HG02678 (cell line): ENCODE results near the gene ZNF296.
A peak's percentile ranks its signal among the peaks of the same experiment; 100 is the strongest.

Experiments used
- ATAC-seq: cut with Tn5 transposase; IDR thresholded peaks from one replicate; pipeline ENCODE4 v1.9.1; 2021; ENCODE audit warnings: mild to moderate bottlenecking, moderate library complexity; ENCODE audit not compliant: unreplicated experiment

Gene ZNF296

GRCh38 chr19:45087531-45087930, 11.3 kb upstream of the ZNF296 start:
- no peak for ATAC-seq

- ATAC-seq = no peak
These were observed 10.2 kb upstream of the ZNF296 start for GRCh38 chr19:45086480-45086879.

- no peak for ATAC-seq
These were observed 5.9 kb upstream of the ZNF296 start for GRCh38 chr19:45082170-45082569.

GRCh38 chr19:45079911-45080370, 3.7 kb upstream of the ZNF296 start:
- no peak for ATAC-seq

GRCh38 chr19:45079063-45079910, 3.0 kb upstream of the ZNF296 start, which contains the start of gene GEMIN7:
Gene GEMIN7 (plus strand): TSS chr19:45079260. CDS start chr19:45090115, 10,855 bp downstream.
- ATAC-seq = no peak

- no peak for ATAC-seq
These were observed 2.2 kb upstream of the ZNF296 start for GRCh38 chr19:45078390-45079062.

GRCh38 chr19:45076851-45077730, 813 bp upstream of the ZNF296 start:
- no peak for ATAC-seq

GRCh38 chr19:45075301-45076028, 813 bp downstream of the ZNF296 start:
- peak; percentile 66 for ATAC-seq

GRCh38 chr19:45074744-45075300, 1.5 kb downstream of the ZNF296 start:
- no peak for ATAC-seq

- ATAC-seq = no peak
These were observed 4.1 kb downstream of the ZNF296 start for GRCh38 chr19:45071969-45072790.

GRCh38 chr19:45071545-45071938, 4.7 kb downstream of the ZNF296 start:
- ATAC-seq = no peak

GRCh38 chr19:45070861-45071544, 5.3 kb downstream of the ZNF296 start:
- no peak for ATAC-seq

GRCh38 chr19:45070214-45070613, 6.1 kb downstream of the ZNF296 start:
- ATAC-seq = no peak

GRCh38 chr19:45069056-45069455, 7.2 kb downstream of the ZNF296 start:
- ATAC-seq = no peak

GRCh38 chr19:45068041-45068440, 8.2 kb downstream of the ZNF296 start:
- no peak for ATAC-seq

- no peak for ATAC-seq
These were observed 9.2 kb downstream of the ZNF296 start for GRCh38 chr19:45066921-45067661.

GRCh38 chr19:45063851-45064801, 12.2 kb downstream of the ZNF296 start:
- no peak for ATAC-seq
